GM12865 (cell line): ENCODE results near the gene BCAR3.

Source experiments
- DNase-seq: peaks from one replicate; pipeline ENCODE4 v3.0.0; 2010; ENCODE audit warnings: low read depth
- H3K4me3 ChIP-seq: 2 replicates; pipeline ENCODE4 v1.5.1; 2011; ENCODE audit warnings: mild to moderate bottlenecking, low read depth, low read length, control low read depth
- TF ChIP-seq, protein P1 (sequence below): IDR thresholded peaks from 2 replicates; pipeline ENCODE4 v1.5.1; 2011; ENCODE audit warnings: low read length, control low read depth, low read depth, inconsistent platforms; ENCODE audit not compliant: insufficient read depth; ENCODE audit errors: missing control alignments

BCAR3 gene

DNA sequence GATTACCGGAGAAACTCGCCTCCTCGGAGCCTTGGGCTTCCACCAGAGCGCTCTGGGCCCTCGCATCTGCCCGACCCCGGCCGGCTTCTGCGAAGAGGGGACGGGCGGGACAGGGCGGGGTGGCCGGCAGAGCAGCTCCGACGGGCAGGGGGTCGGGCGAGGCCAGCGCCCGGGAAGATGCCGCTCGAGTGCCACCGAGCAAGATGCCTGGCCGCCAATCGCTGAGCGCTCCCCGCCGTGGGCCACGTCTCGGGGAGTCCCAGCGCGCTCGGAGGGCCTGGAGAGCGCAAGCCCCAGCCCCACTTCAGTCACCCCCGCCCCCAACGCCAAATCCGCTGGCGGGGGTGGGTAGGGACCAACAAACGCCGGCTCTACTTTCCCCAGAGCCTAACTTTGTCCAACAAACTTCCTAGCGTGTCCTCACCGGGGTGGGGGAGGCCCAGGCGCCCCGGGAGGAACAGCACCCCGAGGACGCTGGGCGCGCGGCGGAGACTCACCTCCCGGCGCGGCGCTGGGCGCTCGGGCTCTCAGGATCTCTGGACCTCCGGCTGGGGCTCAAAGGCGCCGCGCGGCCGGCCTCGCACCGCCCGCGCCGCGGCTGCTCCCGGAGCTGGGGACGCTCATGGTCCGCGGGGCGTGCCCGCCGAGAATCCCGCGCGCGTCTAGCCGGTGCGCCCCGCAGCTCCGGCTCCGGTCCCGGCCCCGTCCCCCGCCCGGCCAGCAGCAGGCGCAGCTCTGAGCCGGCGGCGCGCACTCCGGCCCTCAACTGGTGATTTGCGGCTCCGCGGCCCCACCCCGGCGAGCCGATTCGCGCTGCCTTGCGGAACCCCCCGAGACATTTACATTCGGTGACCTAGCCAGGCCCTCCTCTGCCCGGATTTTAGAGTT, at the start of gene BCAR3:
Gene BCAR3 (minus strand): TSS at position 737 of the 888 bp plus-strand sequence. CDS start 6,907 bp downstream, outside the sequence.
- H3K4me3 ChIP-seq: peak within 1 kb of the TSS; percentile 55
- TF ChIP-seq, protein P1, sequence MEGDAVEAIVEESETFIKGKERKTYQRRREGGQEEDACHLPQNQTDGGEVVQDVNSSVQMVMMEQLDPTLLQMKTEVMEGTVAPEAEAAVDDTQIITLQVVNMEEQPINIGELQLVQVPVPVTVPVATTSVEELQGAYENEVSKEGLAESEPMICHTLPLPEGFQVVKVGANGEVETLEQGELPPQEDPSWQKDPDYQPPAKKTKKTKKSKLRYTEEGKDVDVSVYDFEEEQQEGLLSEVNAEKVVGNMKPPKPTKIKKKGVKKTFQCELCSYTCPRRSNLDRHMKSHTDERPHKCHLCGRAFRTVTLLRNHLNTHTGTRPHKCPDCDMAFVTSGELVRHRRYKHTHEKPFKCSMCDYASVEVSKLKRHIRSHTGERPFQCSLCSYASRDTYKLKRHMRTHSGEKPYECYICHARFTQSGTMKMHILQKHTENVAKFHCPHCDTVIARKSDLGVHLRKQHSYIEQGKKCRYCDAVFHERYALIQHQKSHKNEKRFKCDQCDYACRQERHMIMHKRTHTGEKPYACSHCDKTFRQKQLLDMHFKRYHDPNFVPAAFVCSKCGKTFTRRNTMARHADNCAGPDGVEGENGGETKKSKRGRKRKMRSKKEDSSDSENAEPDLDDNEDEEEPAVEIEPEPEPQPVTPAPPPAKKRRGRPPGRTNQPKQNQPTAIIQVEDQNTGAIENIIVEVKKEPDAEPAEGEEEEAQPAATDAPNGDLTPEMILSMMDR: peak; percentile 18
- peak; percentile 65 for DNase-seq

DNA sequence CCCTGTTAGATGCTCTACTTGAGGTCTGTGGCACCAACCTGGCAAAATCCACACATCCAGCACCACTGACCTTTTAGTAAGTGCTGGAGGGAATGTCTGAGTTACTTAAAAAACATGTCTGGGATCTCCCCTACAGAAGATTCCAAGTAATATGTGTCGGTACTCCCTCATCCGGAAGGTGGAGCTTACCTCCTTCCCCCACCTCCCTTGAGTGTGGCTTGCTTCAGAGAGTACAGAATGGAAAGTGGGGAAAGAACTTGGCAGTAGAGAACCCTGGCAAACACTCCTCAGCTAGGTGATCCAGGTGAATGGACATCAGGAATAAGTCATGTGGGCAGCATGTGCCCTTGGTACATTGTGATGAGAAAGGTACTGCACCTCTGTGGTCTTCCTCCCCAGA, 49.0 kb upstream of the BCAR3 start:
- TF ChIP-seq, protein P1: no peak
- H3K4me3 ChIP-seq: no peak overlapping the region

DNA sequence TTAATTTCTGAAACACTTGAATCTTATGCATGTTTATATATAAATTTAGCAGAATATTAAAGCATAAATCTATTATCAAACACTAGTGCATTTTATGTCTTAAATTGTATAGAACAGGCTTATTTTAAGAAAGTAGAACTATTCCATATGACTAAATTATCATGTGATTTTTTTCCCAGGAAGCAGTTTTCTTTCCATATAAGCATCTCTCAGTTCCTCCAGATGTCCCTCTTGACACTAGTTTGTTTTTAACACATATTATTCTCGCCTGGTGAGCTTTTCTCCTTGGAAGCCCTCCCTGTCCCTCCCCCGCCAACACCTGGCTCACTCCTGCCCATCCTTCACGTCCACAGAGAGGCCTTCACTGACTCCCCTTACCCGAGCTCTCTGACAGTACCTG, 48.3 kb upstream of the BCAR3 start:
- TF ChIP-seq, protein P1: no peak
- H3K4me3 ChIP-seq: no peak overlapping the region
- DNase-seq: no peak

More for the DNA sequence above, 49.0 kb upstream of the BCAR3 start:
- DNase-seq: no peak

DNA sequence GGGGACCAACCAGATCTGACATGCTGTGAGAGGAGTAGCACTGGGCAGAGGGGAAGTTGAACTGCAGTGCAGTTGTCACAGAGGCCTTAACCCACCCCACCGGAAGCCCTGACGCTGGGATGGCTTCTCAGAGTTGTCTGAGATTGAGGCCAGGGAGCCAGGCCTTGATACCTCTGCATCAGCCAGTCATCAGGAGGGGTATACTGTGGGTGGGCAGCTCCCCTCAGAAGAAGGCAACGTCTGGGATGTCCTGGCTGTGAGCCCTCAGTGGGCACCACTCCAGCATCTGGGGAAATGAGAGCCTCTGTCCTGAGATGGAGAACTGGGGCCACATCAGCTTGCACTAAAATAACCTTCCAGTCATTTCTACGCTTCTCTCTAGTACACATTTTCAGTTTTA, 47.9 kb upstream of the BCAR3 start:
- TF ChIP-seq, protein P1: no peak
- no peak for DNase-seq

DNA sequence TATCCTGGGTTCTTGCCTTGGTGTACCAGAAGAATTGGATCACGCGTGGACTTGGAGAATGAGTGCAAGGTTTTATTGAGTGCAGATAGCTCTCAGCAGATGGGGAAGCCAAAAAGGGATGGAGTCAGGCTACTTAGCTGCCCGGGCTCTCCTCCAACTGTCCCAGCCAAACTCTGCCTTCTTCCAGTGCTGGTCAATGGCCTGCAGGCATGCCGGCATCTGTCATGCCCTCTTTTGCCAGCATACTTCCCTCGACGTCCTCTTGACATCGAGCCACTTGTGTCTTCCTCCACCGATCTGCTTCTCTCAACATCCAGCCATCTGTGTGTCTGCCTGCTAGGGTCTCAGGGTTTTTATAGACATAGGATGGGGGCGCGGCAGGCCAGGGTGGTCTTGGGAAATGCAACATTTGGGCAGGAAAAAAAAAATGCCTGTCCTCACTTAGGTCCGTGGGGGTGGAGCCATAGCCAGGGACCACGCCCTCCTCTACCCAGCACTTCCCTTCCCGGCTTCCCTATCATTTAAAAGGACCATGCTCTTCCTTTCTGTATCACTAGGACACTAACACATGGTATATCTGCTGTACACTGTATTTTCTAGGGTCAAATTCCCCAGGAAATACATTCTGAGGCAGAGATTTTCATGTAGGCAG, 47.0 kb upstream of the BCAR3 start:
- no peak overlapping the region for H3K4me3 ChIP-seq
- TF ChIP-seq, protein P1: no peak
- DNase-seq: no peak

More for the DNA sequence above, 47.9 kb upstream of the BCAR3 start:
- H3K4me3 ChIP-seq: no peak overlapping the region

DNA sequence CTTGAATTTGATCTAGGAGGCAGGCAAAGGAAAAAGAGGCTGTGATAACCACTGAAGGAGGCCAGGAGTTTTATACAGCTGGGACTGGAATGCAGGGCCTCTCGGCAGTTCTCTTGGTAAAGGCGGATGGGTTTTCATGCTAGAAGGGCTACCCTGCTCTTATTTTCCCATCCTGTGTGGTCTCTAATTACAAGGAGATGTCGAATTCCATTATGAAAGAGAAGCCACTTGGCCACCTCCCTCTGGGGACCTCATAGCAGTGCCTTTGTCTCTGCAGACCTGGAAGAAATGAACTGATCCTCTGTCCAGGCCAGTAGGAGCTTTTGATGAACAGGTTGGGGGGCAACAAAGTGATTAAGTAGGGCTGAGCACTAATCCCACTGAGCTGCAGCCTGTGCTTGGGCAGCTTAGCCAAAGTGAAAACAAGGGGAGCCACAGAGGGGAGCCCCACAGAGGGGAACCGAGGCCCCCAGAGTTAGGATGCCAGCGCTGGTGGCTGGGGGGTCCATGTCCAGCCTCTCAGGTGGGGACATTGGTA, 42.2 kb upstream of the BCAR3 start:
- DNase-seq: no peak
- no peak overlapping the region for H3K4me3 ChIP-seq
- TF ChIP-seq, protein P1: no peak
